ENCODE data around the gene MTOR.

DNA sequence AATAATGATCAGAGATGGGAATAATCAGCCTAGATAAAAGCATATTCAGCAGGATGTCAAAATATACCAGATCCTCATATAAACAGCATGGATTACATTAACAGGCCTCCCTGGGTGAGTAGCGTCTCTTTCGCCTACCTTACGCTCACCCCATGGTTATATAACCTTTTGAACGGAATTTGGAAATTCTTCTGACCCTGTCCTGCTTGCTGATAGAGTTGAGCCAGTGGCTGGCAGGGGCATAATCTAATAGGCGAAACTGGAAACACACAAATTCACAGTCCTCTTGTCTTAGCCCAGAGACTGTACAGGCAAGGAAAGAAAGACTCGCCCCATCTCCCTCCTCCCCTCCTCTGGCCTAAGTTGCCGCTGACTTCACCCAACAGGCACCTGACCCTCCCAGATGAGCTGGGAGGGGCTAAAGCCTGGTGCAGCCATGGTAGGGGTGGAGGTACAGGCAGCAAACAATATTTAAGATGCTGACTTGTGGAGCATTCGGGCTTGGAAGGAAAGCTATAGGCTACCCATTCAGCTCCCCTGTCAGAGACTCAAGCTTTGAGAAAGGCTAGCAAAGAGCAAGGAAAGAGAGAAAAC, 73.4 kb downstream of the MTOR start, which contains the start of gene ANGPTL7:
- TF ChIP-seq, protein P1, sequence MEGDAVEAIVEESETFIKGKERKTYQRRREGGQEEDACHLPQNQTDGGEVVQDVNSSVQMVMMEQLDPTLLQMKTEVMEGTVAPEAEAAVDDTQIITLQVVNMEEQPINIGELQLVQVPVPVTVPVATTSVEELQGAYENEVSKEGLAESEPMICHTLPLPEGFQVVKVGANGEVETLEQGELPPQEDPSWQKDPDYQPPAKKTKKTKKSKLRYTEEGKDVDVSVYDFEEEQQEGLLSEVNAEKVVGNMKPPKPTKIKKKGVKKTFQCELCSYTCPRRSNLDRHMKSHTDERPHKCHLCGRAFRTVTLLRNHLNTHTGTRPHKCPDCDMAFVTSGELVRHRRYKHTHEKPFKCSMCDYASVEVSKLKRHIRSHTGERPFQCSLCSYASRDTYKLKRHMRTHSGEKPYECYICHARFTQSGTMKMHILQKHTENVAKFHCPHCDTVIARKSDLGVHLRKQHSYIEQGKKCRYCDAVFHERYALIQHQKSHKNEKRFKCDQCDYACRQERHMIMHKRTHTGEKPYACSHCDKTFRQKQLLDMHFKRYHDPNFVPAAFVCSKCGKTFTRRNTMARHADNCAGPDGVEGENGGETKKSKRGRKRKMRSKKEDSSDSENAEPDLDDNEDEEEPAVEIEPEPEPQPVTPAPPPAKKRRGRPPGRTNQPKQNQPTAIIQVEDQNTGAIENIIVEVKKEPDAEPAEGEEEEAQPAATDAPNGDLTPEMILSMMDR (IDR thresholded peaks at IDR 0.05; ENCODE audit: insufficient read depth, low read depth, low read length): no peak
- no peak for TF ChIP-seq EZH2 (IDR thresholded peaks at IDR 0.05; ENCODE audit: insufficient read depth, low read length)
